GM12878 (cell line): ENCODE measurements around the gene NKTR. TPM values are rescaled to one million over a fixed set of nuclear protein-coding genes. Genes with fewer than 3 reads are reported as not detected.

ENCODE experiments used
- ATAC-seq: fragments of 200-7000 bp; cut with Tn5 transposase; 3 replicates; pipeline ENCODE4 v1.9.1; 2020; ENCODE audit warnings: mild to moderate bottlenecking, moderate library complexity
- BruUV-seq: library from RNA; stranded (reverse); fragments of 400-500 nt; replicated peaks from 2 replicates; lab custom pipeline; 2021; lab: Mats Ljungman, UMichigan
- CTCF ChIA-PET: fragments of 300-600 bp; sonication (Branson Sonifier 250); formaldehyde crosslinking; extraction: SDS; loops from one replicate; lab custom pipeline; 2021; ENCODE audit warnings: inconsistent platforms; lab: Yijun Ruan, JAX
- POLR2A ChIA-PET: fragments of 350-600 bp; formaldehyde crosslinking; extraction: SDS; loops from one replicate; lab custom pipeline; 2021; ENCODE audit warnings: inconsistent platforms; lab: Charles Lee
- RAD21 ChIA-PET: fragments of 300-600 bp; sonication (Branson Sonifier 250); formaldehyde crosslinking; loops from one replicate; lab custom pipeline; 2023; ENCODE audit warnings: antibody characterized with exemption; ENCODE audit not compliant: unreplicated experiment; lab: Charles Lee
- SMC1A ChIA-PET: fragments of 300-600 bp; sonication (Branson Sonifier 250); formaldehyde crosslinking; loops from one replicate; lab custom pipeline; 2023; ENCODE audit not compliant: unreplicated experiment, uncharacterized antibody; lab: Charles Lee
- DNase-seq: peaks from one replicate; pipeline ENCODE4 v3.0.0-alpha.2; 2011; ENCODE audit warnings: low read depth, low spot score
- FAIRE-seq: peaks from 3 replicates; lab custom pipeline; 2011; peaks lifted over from hg19 to GRCh38; lab: Jason Lieb, UNC
- H2AFZ ChIP-seq: 2 replicates; pipeline ENCODE4 v1.6.0; 2011; ENCODE audit warnings: low read depth, low read length, control low read depth; ENCODE audit not compliant: control insufficient read depth
- H3K27ac ChIP-seq: 2 replicates; pipeline ENCODE4 v1.5.1; 2011; ENCODE audit warnings: control low read depth; ENCODE audit not compliant: control insufficient read depth, insufficient read depth
- H3K27me3 ChIP-seq, 2 experiments: replicated peaks in 1 of 2; 2 replicates each; pipeline versions ENCODE4 v1.6.0 to v1.6.1; 2011; ENCODE audit warnings: low read length in 1 of 2; ENCODE audit not compliant: control insufficient read depth in 2 of 2, insufficient read depth in 2 of 2
- H3K36me3 ChIP-seq, 2 experiments: 2 replicates each; pipeline ENCODE4 v1.5.1; 2011; ENCODE audit warnings: low read length in 1 of 2; ENCODE audit not compliant: control insufficient read depth in 2 of 2, insufficient read depth in 2 of 2
- H3K4me1 ChIP-seq: 2 replicates; pipeline ENCODE4 v1.6.1; 2011; ENCODE audit warnings: mild to moderate bottlenecking, low read length, moderate library complexity, mixed read lengths; ENCODE audit not compliant: control insufficient read depth, insufficient read depth
- H3K4me2 ChIP-seq: 2 replicates; pipeline ENCODE4 v1.6.0; 2011; ENCODE audit warnings: control low read depth; ENCODE audit not compliant: control insufficient read depth, insufficient read depth
- H3K4me3 ChIP-seq: fragments of 200-600 bp; sonication (generic); 2 replicates; pipeline ENCODE4 v1.5.1; 2016
- H3K79me2 ChIP-seq: 2 replicates; pipeline ENCODE4 v1.6.0; 2011; ENCODE audit warnings: low read length; ENCODE audit not compliant: control insufficient read depth, insufficient read depth
- H3K9ac ChIP-seq: 2 replicates; pipeline ENCODE4 v1.8.0; 2011; ENCODE audit warnings: low read length, control low read depth, mixed read lengths; ENCODE audit not compliant: control insufficient read depth, insufficient read depth
- H3K9me3 ChIP-seq: replicated peaks from 3 replicates; pipeline ENCODE4 v1.5.1; 2011; ENCODE audit warnings: mild to moderate bottlenecking, low read length; ENCODE audit not compliant: control insufficient read depth, insufficient read depth
- H4K20me1 ChIP-seq: 2 replicates; pipeline ENCODE4 v1.6.0; 2011; ENCODE audit not compliant: control insufficient read depth, insufficient read depth
- CREM ChIP-seq: IDR thresholded peaks from 2 replicates; pipeline ENCODE4 v1.6.1; 2014; ENCODE audit warnings: antibody characterized with exemption, low read depth
- IRF4 ChIP-seq: IDR thresholded peaks from 2 replicates; pipeline ENCODE4 v1.6.1; 2011; ENCODE audit warnings: low read depth, low read length
- NR2F1 ChIP-seq: fragments of 450-650 bp; conservative IDR thresholded peaks from 2 replicates; pipeline ENCODE4 v1.6.1; 2017; ENCODE audit warnings: mild to moderate bottlenecking
- RB1 ChIP-seq: fragments of 450-650 bp; formaldehyde crosslinking; IDR thresholded peaks from 2 replicates; pipeline ENCODE4 v1.6.1; 2017; ENCODE audit warnings: mild to moderate bottlenecking, borderline replicate concordance
- RFX5 ChIP-seq: IDR thresholded peaks from 2 replicates; pipeline ENCODE4 v1.6.1; 2011; ENCODE audit warnings: low read depth, low read length, improper control_type of control experiment
- WGBS: methylation state at CpG from one replicate; pipeline ENCODE4 v1.1.6; 2016; ENCODE audit warnings: low lambda C conversion rate; ENCODE audit not compliant: insufficient replicate concordance, insufficient coverage; ENCODE audit errors: missing lambda C conversion rate; 5-methylcytosine and 5-hydroxymethylcytosine counted together
- in situ Hi-C: fragments of 300-500 bp; cut with MboI; formaldehyde crosslinking; loops from 9 replicates; pipeline ENCODE4 v1.14.3; 2018; ENCODE audit warnings: mixed read lengths
- intact Hi-C: fragments of 100-400 bp; cut with micrococcal nuclease; formaldehyde crosslinking; loops from one replicate; pipeline ENCODE4 v1.14.2; 2022; ENCODE audit not compliant: unreplicated experiment
- polyA plus RNA-seq, 11 experiments: library from polyadenylated mRNA; depleted of rRNA in 4 of 11; unstranded in 6 of 11; stranded (reverse) in 5 of 11; fragments of >200 nt; fragmentation: Nextera tagmentation in 4 of 11; fragmentation: Illumina TruSeq in 1 of 11; extraction: Ambion mirVana in 4 of 11; extraction: Trizol in 1 of 11; gene quantifications; 1 replicate in 1 of 11; 2 replicates in 10 of 11; pipeline versions ENCODE4 v1.2.1 to v1.2.3, GENCODE V29; 2011 to 2016; ENCODE audit warnings: inconsistent platforms in 2 of 11, missing spikeins in 2 of 11, low read depth in 1 of 11
- total RNA-seq, 4 experiments: library from RNA; depleted of rRNA in 3 of 4; stranded (reverse); fragments of >200 nt in 3 of 4; fragmentation: Illumina TruSeq in 1 of 4; extraction: Trizol in 1 of 4; gene quantifications; 2 replicates each; pipeline versions ENCODE4 v1.2.1 to v1.2.3, GENCODE V29; 2013 to 2021
- TF ChIP-seq, protein P1 (sequence below): fragments of 450-650 bp; IDR thresholded peaks from 2 replicates; pipeline ENCODE4 v1.6.1; 2016; ENCODE audit warnings: mild to moderate bottlenecking
- TF ChIP-seq, protein P2 (sequence below): fragments of 150-350 bp; IDR thresholded peaks from 2 replicates; pipeline ENCODE4 v1.6.1; 2014; ENCODE audit warnings: mild to moderate bottlenecking, low read depth, low read length
- TF ChIP-seq, protein P3 (sequence below): fragments of 450-650 bp; IDR thresholded peaks from 2 replicates; pipeline ENCODE4 v1.6.1; 2016; ENCODE audit warnings: mild to moderate bottlenecking, moderate library complexity, borderline replicate concordance
- TF ChIP-seq, protein P4 (sequence below), 3 experiments: IDR thresholded peaks in 2 of 3; conservative IDR thresholded peaks in 1 of 3; 2 replicates each; pipeline ENCODE4 v1.5.1; 2011; ENCODE audit warnings: low read depth in 3 of 3, low read length in 3 of 3, mild to moderate bottlenecking in 3 of 3, control low read depth in 2 of 3, moderate library complexity in 2 of 3, inconsistent platforms in 1 of 3, mixed read lengths in 1 of 3; ENCODE audit not compliant: control insufficient read depth in 2 of 3, insufficient read depth in 1 of 3; ENCODE audit errors: extremely low read depth in 1 of 3

NKTR gene
- total and polyA plus RNA-seq, 10 of the 15 experiments (the other 5 are each of a cell fraction or from before 2014, with no cell fraction given), result 15.3 to 91.9 (median 55.3) TPM

DNA sequence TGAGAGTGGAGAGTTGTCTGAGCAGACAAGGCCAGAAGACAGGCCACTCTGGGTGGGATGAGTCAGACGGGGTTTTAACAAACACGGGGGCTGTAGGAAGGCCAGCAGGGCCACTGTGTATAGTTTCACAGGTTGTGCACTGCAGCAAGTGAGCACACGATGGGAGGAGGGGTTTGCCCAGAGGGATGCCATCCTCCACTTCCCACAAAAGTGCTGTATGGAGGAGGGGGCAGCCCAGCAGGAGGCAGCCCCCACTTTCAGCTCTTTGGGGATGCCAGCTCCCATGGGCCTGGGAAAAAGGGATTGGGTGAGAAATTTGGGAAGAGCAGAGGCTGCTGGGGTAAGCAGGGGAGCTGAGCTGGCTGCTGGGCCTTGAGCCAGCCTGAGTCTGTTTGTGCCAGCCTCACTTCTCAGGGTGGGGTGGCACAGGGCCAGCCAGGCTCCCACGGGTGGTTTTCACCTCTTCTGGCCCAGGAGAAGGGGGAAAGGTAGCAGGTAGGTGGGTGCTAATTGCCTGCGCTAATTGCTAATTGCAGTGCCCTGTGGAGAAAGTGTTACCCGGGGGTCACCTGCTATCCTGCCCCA, 59.7 kb downstream of the NKTR start (continued):
- TF ChIP-seq, protein P1, sequence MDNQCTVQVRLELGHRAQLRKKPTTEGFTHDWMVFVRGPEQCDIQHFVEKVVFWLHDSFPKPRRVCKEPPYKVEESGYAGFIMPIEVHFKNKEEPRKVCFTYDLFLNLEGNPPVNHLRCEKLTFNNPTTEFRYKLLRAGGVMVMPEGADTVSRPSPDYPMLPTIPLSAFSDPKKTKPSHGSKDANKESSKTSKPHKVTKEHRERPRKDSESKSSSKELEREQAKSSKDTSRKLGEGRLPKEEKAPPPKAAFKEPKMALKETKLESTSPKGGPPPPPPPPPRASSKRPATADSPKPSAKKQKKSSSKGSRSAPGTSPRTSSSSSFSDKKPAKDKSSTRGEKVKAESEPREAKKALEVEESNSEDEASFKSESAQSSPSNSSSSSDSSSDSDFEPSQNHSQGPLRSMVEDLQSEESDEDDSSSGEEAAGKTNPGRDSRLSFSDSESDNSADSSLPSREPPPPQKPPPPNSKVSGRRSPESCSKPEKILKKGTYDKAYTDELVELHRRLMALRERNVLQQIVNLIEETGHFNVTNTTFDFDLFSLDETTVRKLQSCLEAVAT, result no peak
- TF ChIP-seq RFX5 (no peak), CREM (no peak)

DNA sequence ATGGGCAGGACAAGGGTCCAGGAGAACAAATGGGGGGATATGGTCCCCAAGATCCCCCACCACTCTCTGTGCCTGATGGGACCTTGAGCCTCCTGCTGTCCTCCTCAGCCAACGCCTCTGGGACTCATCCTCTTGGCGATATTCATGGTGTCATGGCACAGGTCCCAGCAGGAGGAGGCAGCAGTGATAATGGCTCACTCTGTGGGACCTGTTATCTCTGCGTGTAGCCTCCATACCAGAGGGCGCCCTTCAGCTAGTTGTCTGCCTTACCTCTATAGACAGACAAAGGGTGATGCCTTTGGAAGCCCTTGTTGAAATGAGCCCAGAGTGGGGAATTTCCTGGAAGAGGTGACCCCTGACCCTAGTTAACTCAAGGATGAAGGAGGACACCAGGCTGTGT, 60.4 kb downstream of the NKTR start:
- Histone ChIP-seq H2AFZ (no peak overlapping the region), H4K20me1 (no peaks in the 10 kb centered on the region)
- FAIRE-seq, result no peak
- TF ChIP-seq RB1 (no peak), NR2F1 (no peak), IRF4 (no peak)
- TF ChIP-seq, protein P2, sequence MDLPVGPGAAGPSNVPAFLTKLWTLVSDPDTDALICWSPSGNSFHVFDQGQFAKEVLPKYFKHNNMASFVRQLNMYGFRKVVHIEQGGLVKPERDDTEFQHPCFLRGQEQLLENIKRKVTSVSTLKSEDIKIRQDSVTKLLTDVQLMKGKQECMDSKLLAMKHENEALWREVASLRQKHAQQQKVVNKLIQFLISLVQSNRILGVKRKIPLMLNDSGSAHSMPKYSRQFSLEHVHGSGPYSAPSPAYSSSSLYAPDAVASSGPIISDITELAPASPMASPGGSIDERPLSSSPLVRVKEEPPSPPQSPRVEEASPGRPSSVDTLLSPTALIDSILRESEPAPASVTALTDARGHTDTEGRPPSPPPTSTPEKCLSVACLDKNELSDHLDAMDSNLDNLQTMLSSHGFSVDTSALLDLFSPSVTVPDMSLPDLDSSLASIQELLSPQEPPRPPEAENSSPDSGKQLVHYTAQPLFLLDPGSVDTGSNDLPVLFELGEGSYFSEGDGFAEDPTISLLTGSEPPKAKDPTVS, result no peak
- TF ChIP-seq, protein P3, sequence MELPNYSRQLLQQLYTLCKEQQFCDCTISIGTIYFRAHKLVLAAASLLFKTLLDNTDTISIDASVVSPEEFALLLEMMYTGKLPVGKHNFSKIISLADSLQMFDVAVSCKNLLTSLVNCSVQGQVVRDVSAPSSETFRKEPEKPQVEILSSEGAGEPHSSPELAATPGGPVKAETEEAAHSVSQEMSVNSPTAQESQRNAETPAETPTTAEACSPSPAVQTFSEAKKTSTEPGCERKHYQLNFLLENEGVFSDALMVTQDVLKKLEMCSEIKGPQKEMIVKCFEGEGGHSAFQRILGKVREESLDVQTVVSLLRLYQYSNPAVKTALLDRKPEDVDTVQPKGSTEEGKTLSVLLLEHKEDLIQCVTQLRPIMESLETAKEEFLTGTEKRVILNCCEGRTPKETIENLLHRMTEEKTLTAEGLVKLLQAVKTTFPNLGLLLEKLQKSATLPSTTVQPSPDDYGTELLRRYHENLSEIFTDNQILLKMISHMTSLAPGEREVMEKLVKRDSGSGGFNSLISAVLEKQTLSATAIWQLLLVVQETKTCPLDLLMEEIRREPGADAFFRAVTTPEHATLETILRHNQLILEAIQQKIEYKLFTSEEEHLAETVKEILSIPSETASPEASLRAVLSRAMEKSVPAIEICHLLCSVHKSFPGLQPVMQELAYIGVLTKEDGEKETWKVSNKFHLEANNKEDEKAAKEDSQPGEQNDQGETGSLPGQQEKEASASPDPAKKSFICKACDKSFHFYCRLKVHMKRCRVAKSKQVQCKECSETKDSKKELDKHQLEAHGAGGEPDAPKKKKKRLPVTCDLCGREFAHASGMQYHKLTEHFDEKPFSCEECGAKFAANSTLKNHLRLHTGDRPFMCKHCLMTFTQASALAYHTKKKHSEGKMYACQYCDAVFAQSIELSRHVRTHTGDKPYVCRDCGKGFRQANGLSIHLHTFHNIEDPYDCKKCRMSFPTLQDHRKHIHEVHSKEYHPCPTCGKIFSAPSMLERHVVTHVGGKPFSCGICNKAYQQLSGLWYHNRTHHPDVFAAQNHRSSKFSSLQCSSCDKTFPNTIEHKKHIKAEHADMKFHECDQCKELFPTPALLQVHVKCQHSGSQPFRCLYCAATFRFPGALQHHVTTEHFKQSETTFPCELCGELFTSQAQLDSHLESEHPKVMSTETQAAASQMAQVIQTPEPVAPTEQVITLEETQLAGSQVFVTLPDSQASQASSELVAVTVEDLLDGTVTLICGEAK, result no peak
- TF ChIP-seq, protein P4, sequence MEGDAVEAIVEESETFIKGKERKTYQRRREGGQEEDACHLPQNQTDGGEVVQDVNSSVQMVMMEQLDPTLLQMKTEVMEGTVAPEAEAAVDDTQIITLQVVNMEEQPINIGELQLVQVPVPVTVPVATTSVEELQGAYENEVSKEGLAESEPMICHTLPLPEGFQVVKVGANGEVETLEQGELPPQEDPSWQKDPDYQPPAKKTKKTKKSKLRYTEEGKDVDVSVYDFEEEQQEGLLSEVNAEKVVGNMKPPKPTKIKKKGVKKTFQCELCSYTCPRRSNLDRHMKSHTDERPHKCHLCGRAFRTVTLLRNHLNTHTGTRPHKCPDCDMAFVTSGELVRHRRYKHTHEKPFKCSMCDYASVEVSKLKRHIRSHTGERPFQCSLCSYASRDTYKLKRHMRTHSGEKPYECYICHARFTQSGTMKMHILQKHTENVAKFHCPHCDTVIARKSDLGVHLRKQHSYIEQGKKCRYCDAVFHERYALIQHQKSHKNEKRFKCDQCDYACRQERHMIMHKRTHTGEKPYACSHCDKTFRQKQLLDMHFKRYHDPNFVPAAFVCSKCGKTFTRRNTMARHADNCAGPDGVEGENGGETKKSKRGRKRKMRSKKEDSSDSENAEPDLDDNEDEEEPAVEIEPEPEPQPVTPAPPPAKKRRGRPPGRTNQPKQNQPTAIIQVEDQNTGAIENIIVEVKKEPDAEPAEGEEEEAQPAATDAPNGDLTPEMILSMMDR (IDR thresholded peaks at IDR 0.05 in 2 of 3, conservative IDR thresholded peaks at IDR 0.05 in 1 of 3; ENCODE audit: control insufficient read depth in 2 of 3, extremely low read depth in 1 of 3, insufficient read depth in 1 of 3, low read depth in 3 of 3, low read length in 3 of 3), result peak in 2 of 3 experiments; percentile 30 to 32; a peak in 4 of 6 replicates
- TF ChIP-seq, all 136 proteins: peak for 1
- H3K4me1 ChIP-seq, result peaks cover 7% of the 10 kb centered on the region
- BruUV-seq, result no TSS peak
- no peaks in the 10 kb centered on the region; the same call in 2 of the 3 replicates for H3K9me3 ChIP-seq
- intact Hi-C loops, result no loop called here
- ATAC-seq (0 out of 3 replicates have a peak, but pooled peaks have one; percentile 20), DNase-seq (no peak)
- H3K4me2 ChIP-seq, result no peak overlapping the region
- no peak overlapping the region for H3K27ac ChIP-seq
- WGBS, result 28% methylated on average over 4 of the region's 4 CpGs
- H3K9ac ChIP-seq, result no peak overlapping the region
- in situ Hi-C loops, result no loop called here
- H3K79me2 ChIP-seq, result no peaks in the 10 kb centered on the region
- no peaks in the 10 kb centered on the region; a peak in 1 of 4 replicates for H3K36me3 ChIP-seq
- CTCF ChIA-PET, result interaction anchor here (0.7 kb wide), 1 partner anchor 47 kb away, joined by 3 read pairs; no protein-coding TSS in a partner anchor
- no peaks in the 10 kb centered on the region for H3K27me3 ChIP-seq
- RAD21 ChIA-PET, result no interaction called here
- POLR2A ChIA-PET, result no interaction called here
- H3K4me3 ChIP-seq, result no peak overlapping the region
- SMC1A ChIA-PET, result interaction anchor here (1.1 kb wide), 1 partner anchor 43 kb away, joined by 3 read pairs; no protein-coding TSS in a partner anchor
